Caki2 (cell line): ENCODE data around the gene RMDN2. TPM values are rescaled to one million over a fixed set of nuclear protein-coding genes. Genes with fewer than 3 reads are reported as not detected.
"Not testable (repeated sequence)": the region's sequence is repeated elsewhere in the genome, so short reads cannot be mapped to it uniquely, and the experiment has no call there.

Source experiments
- DNase-seq: peaks from one replicate; pipeline ENCODE4 v3.0.0-alpha.2; 2015; ENCODE audit warnings: low read depth
- in situ Hi-C: cut with HindIII; loops from 2 replicates; pipeline ENCODE4 v1.10.0; 2016; ENCODE audit warnings: low sequenced_read_pairs, low pct_unique_long_range_greater_than_20kb, mixed read lengths
- total RNA-seq: library from RNA; depleted of rRNA; stranded (reverse); fragments of >200 nt; shearing (Covaris generic); gene quantifications from 2 replicates; pipeline ENCODE4 v1.2.3, GENCODE V29; 2014; ENCODE audit warnings: low replicate concordance

The RMDN2 gene
- total RNA-seq, 1 experiment from 2014 or later: 4.8 TPM

- DNase-seq: no peak
- in situ Hi-C loops: no loop called here
Measured at GRCh38 chr2:37973615-37974353, 48.7 kb downstream of the RMDN2 start.

GRCh38 chr2:37975808-37976207 is 50.7 kb downstream of the RMDN2 start:
- in situ Hi-C loops: no loop called here
- no peak for DNase-seq

GRCh38 chr2:37976411-37976810 is 51.3 kb downstream of the RMDN2 start:
- in situ Hi-C loops: no loop called here
- DNase-seq: no peak

GRCh38 chr2:37982147-37982582 is 57.1 kb downstream of the RMDN2 start:
- in situ Hi-C loops: no loop called here

GRCh38 chr2:37982847-37983246 is 57.8 kb downstream of the RMDN2 start:
- in situ Hi-C loops: no loop called here
- no peak for DNase-seq

More at GRCh38 chr2:37982147-37982582, 57.1 kb downstream of the RMDN2 start:
- peak; percentile 60 for DNase-seq

GRCh38 chr2:37983719-37984118 is 58.6 kb downstream of the RMDN2 start:
- in situ Hi-C loops: no loop called here
- no peak for DNase-seq

- DNase-seq: no peak
Measured at GRCh38 chr2:37984176-37984575, 59.1 kb downstream of the RMDN2 start.

GRCh38 chr2:37984589-37984988 is 59.5 kb downstream of the RMDN2 start:
- no peak for DNase-seq
- in situ Hi-C loops: no loop called here

More at GRCh38 chr2:37984176-37984575, 59.1 kb downstream of the RMDN2 start:
- in situ Hi-C loops: no loop called here

GRCh38 chr2:37985333-37985732 is 60.2 kb downstream of the RMDN2 start:
- no peak for DNase-seq

GRCh38 chr2:37987098-37987775 is 62.1 kb downstream of the RMDN2 start:
- in situ Hi-C loops: no loop called here
- DNase-seq: no peak

More at GRCh38 chr2:37985333-37985732, 60.2 kb downstream of the RMDN2 start:
- in situ Hi-C loops: no loop called here

- in situ Hi-C loops: no loop called here
- DNase-seq: peak; percentile 44
Measured at GRCh38 chr2:37992601-37993000, 67.5 kb downstream of the RMDN2 start.

GRCh38 chr2:37993143-37993542 is 68.1 kb downstream of the RMDN2 start:
- peak; percentile 10 for DNase-seq
- in situ Hi-C loops: no loop called here

- in situ Hi-C loops: no loop called here
- DNase-seq: peak; percentile 18
Measured at GRCh38 chr2:37997629-37998028, 72.5 kb downstream of the RMDN2 start.

- in situ Hi-C loops: no loop called here
- DNase-seq: no peak
Measured at GRCh38 chr2:38000485-38001222, 75.6 kb downstream of the RMDN2 start.

GRCh38 chr2:38010187-38010586 is 85.1 kb downstream of the RMDN2 start:
- in situ Hi-C loops, DNase-seq: not testable (repeated sequence)

- in situ Hi-C loops: no loop called here
- no peak for DNase-seq
Measured at GRCh38 chr2:38010995-38011394, 85.9 kb downstream of the RMDN2 start.

- peak; percentile 4 for DNase-seq
- in situ Hi-C loops: no loop called here
Measured at GRCh38 chr2:38013158-38013752, 88.2 kb downstream of the RMDN2 start.

GRCh38 chr2:38016219-38016618 is 91.1 kb downstream of the RMDN2 start:
- in situ Hi-C loops: no loop called here
- peak; percentile 35 for DNase-seq

- in situ Hi-C loops: no loop called here
- DNase-seq: no peak
Measured at GRCh38 chr2:38017836-38018235, 92.7 kb downstream of the RMDN2 start.
